H9 (cell line): ENCODE measurements around the gene TBC1D22A. TPM values are rescaled to one million over a fixed set of nuclear protein-coding genes. Genes with fewer than 3 reads are reported as not detected.
A peak's percentile ranks its signal among the peaks of the same experiment; 100 is the strongest.

Experiments used
- DNase-seq: peaks from one replicate; pipeline ENCODE4 v3.0.0-alpha.2; 2017
- H2AFZ ChIP-seq: one replicate; pipeline ENCODE4 v1.6.1; 2013; ENCODE audit warnings: mild to moderate bottlenecking, low read length, control low read depth, moderate library complexity
- H2AK5ac ChIP-seq: 2 replicates; pipeline ENCODE4 v1.6.1; 2013; ENCODE audit warnings: low read length, control low read depth, mixed read lengths; ENCODE audit not compliant: insufficient read length
- H2BK120ac ChIP-seq: one replicate; pipeline ENCODE4 v1.6.1; 2013; ENCODE audit warnings: low read depth, mild to moderate bottlenecking, low read length, control low read depth, inconsistent platforms; ENCODE audit not compliant: poor library complexity, severe bottlenecking
- H2BK12ac ChIP-seq: 2 replicates; pipeline ENCODE4 v1.6.1; 2013; ENCODE audit warnings: low read length, control low read depth, mixed read lengths, low read depth; ENCODE audit not compliant: insufficient read length
- H2BK15ac ChIP-seq: 2 replicates; pipeline ENCODE4 v1.6.1; 2013; ENCODE audit warnings: low read depth, low read length, control low read depth
- H2BK20ac ChIP-seq: one replicate; pipeline ENCODE4 v1.6.1; 2013; ENCODE audit warnings: low read depth, mild to moderate bottlenecking, low read length, control low read depth, inconsistent platforms; ENCODE audit not compliant: poor library complexity, severe bottlenecking
- H2BK5ac ChIP-seq: 2 replicates; pipeline ENCODE4 v1.6.1; 2013; ENCODE audit warnings: low read length, control low read depth, mixed read lengths; ENCODE audit not compliant: insufficient read length
- H3K14ac ChIP-seq: 2 replicates; pipeline ENCODE4 v1.6.1; 2013; ENCODE audit warnings: low read length, control low read depth; ENCODE audit not compliant: insufficient read depth
- H3K18ac ChIP-seq: 2 replicates; pipeline ENCODE4 v1.6.1; 2013; ENCODE audit warnings: low read depth, mild to moderate bottlenecking, mixed read lengths, low read length, control low read depth; ENCODE audit not compliant: insufficient read length
- H3K23ac ChIP-seq: 2 replicates; pipeline ENCODE4 v1.6.1; 2013; ENCODE audit warnings: low read length, control low read depth, mixed read lengths, low read depth; ENCODE audit not compliant: insufficient read length
- H3K23me2 ChIP-seq: 2 replicates; pipeline ENCODE4 v1.6.1; 2013; ENCODE audit warnings: low read depth, mild to moderate bottlenecking, mixed read lengths, low read length, control low read depth; ENCODE audit not compliant: insufficient read length, poor library complexity, severe bottlenecking
- H3K27ac ChIP-seq: 2 replicates; pipeline ENCODE4 v1.5.1; 2013; ENCODE audit warnings: low read length, control low read depth, mixed read lengths, low read depth; ENCODE audit not compliant: insufficient read length
- H3K27me3 ChIP-seq: 2 replicates; pipeline ENCODE4 v1.6.1; 2013; ENCODE audit warnings: low read length, control low read depth, inconsistent platforms; ENCODE audit not compliant: insufficient read depth
- H3K4ac ChIP-seq: 2 replicates; pipeline ENCODE4 v1.6.1; 2013; ENCODE audit warnings: low read depth, mild to moderate bottlenecking, control low read depth, inconsistent platforms, low read length, moderate library complexity
- H3K4me1 ChIP-seq: 2 replicates; pipeline ENCODE4 v1.6.1; 2013; ENCODE audit warnings: low read length, control low read depth, inconsistent platforms; ENCODE audit not compliant: insufficient read depth
- H3K4me2 ChIP-seq: 2 replicates; pipeline ENCODE4 v1.6.1; 2013; ENCODE audit warnings: low read length, control low read depth, mixed read lengths; ENCODE audit not compliant: insufficient read length, insufficient read depth
- H3K56ac ChIP-seq: 2 replicates; pipeline ENCODE4 v1.6.1; 2013; ENCODE audit warnings: low read depth, mild to moderate bottlenecking, mixed read lengths, low read length, control low read depth; ENCODE audit not compliant: insufficient read length
- H3K79me1 ChIP-seq: 2 replicates; pipeline ENCODE4 v1.6.1; 2013; ENCODE audit warnings: low read depth, mild to moderate bottlenecking, moderate library complexity, low read length, control low read depth, inconsistent platforms; ENCODE audit not compliant: insufficient read depth, poor library complexity, severe bottlenecking
- H3K79me2 ChIP-seq: 2 replicates; pipeline ENCODE4 v1.6.1; 2013; ENCODE audit warnings: low read length, control low read depth, inconsistent platforms; ENCODE audit not compliant: insufficient read depth
- H3K9ac ChIP-seq: 2 replicates; pipeline ENCODE4 v1.6.1; 2013; ENCODE audit warnings: low read length, control low read depth, mixed read lengths; ENCODE audit not compliant: insufficient read length; ENCODE audit errors: extremely low read depth
- H3K9me3 ChIP-seq: one replicate; pipeline ENCODE4 v1.6.1; 2013; ENCODE audit warnings: low read depth, low read length, inconsistent platforms; ENCODE audit not compliant: control insufficient read depth
- H3T11ph ChIP-seq: one replicate; pipeline ENCODE4 v1.6.1; 2013; ENCODE audit warnings: mild to moderate bottlenecking, low read length, control low read depth, inconsistent platforms
- H4K20me1 ChIP-seq: one replicate; pipeline ENCODE4 v1.6.1; 2013; ENCODE audit not compliant: control insufficient read depth, insufficient read length, insufficient read depth
- H4K5ac ChIP-seq: 2 replicates; pipeline ENCODE4 v1.6.1; 2013; ENCODE audit warnings: low read depth, mild to moderate bottlenecking, mixed read lengths, low read length, control low read depth; ENCODE audit not compliant: insufficient read length
- H4K8ac ChIP-seq: replicated peaks from 2 replicates; pipeline ENCODE4 v1.6.1; 2013; ENCODE audit warnings: low read length, control low read depth, mixed read lengths, low read depth; ENCODE audit not compliant: insufficient read length
- H4K91ac ChIP-seq: 2 replicates; pipeline ENCODE4 v1.6.1; 2013; ENCODE audit warnings: low read depth, mild to moderate bottlenecking, moderate library complexity, mixed read lengths, low read length, control low read depth; ENCODE audit not compliant: insufficient read length
- H3K27ac Mint-ChIP-seq, 3 experiments: 2 replicates in 2 of 3; 3 replicates in 1 of 3; pipeline ENCODE4 v1.8.0; 2020 to 2021; ENCODE audit warnings: mixed read lengths in 3 of 3, mild to moderate bottlenecking in 1 of 3, moderate library complexity in 1 of 3
- H3K27me3 Mint-ChIP-seq: 2 replicates; pipeline ENCODE4 v1.8.0; 2021; ENCODE audit warnings: low read depth, mild to moderate bottlenecking, moderate library complexity, mixed read lengths
- H3K36me3 Mint-ChIP-seq, 3 experiments: 2 replicates in 2 of 3; 3 replicates in 1 of 3; pipeline ENCODE4 v1.8.0; 2020 to 2021; ENCODE audit warnings: low read depth in 3 of 3, mixed read lengths in 3 of 3; ENCODE audit not compliant: insufficient read depth in 1 of 3
- H3K4me1 Mint-ChIP-seq, 2 experiments: 2 replicates each; pipeline ENCODE4 v1.8.0; 2020; ENCODE audit warnings: mixed read lengths in 2 of 2
- H3K4me3 Mint-ChIP-seq, 2 experiments: 2 replicates in 1 of 2; 3 replicates in 1 of 2; pipeline ENCODE4 v1.8.0; 2020 to 2021; ENCODE audit warnings: mild to moderate bottlenecking in 2 of 2, mixed read lengths in 2 of 2, moderate library complexity in 1 of 2
- H3K9me3 Mint-ChIP-seq, 2 experiments: 2 replicates in 1 of 2; 3 replicates in 1 of 2; pipeline ENCODE4 v1.8.0; 2020; ENCODE audit warnings: mild to moderate bottlenecking in 2 of 2, mixed read lengths in 2 of 2, moderate library complexity in 1 of 2
- CTCF ChIP-seq: fragments of 200-600 bp; sonication (generic); conservative IDR thresholded peaks from 3 replicates; pipeline ENCODE4 v1.8.0; 2021; ENCODE audit warnings: antibody characterized with exemption, mild to moderate bottlenecking
- WGBS: extraction: QIAGEN DNeasy Blood & Tissue Kit; methylation state at CpG from one replicate; pipeline ENCODE4 v1.1.7; 2013; ENCODE audit warnings: missing lambda C conversion rate, low lambda C conversion rate, mixed read lengths; ENCODE audit not compliant: insufficient read length; ENCODE audit errors: extremely low coverage; 5-methylcytosine and 5-hydroxymethylcytosine counted together
- total RNA-seq: library from RNA; stranded (reverse); gene quantifications from 2 replicates; pipeline ENCODE4 v1.2.1, GENCODE V29; 2021

TBC1D22A gene
- total RNA-seq, 1 experiment from 2014 or later: 20.8 TPM

- no peak overlapping the region for H4K91ac ChIP-seq
- H4K8ac ChIP-seq: no peak overlapping the region
- no peaks in the 10 kb centered on the region for H4K20me1 ChIP-seq
- H3K27ac ChIP-seq: no peak overlapping the region
- no peak overlapping the region for H3K4ac ChIP-seq
- no CpG with 5 or more reads among the region's 3 CpGs for WGBS
- no peak overlapping the region for H2BK120ac ChIP-seq
- H3K9me3 ChIP-seq: no peaks in the 10 kb centered on the region
- H3K4me1 ChIP-seq: no peaks in the 10 kb centered on the region
- no peak overlapping the region for H2BK15ac ChIP-seq
- H3K14ac ChIP-seq: no peak overlapping the region
- Mint-ChIP-seq H3K36me3 (peaks cover 0 to 23% (median 2%) of the 10 kb centered on the region in 3 experiments; a peak in 4 of 7 replicates), H3K9me3 (no peaks in the 10 kb centered on the region), H3K27ac (peak overlapping the region in 1 of 3 experiments; percentile 35; a peak in 3 of 7 replicates), H3K4me3 (no peak overlapping the region), H3K4me1 (peaks cover 8 to 15% of the 10 kb centered on the region in 2 experiments), H3K27me3 (no peaks in the 10 kb centered on the region)
- no peak overlapping the region for H2AK5ac ChIP-seq
- TF ChIP-seq CTCF: no peak
- no peak overlapping the region for H3K56ac ChIP-seq
- no peaks in the 10 kb centered on the region for H3K23me2 ChIP-seq
- H2BK12ac ChIP-seq: no peak overlapping the region
- H3K23ac ChIP-seq: no peak overlapping the region
- H4K5ac ChIP-seq: no peak overlapping the region
- H3K4me2 ChIP-seq: no peak overlapping the region
- no peak overlapping the region for H2AFZ ChIP-seq
- H2BK5ac ChIP-seq: no peak overlapping the region
- H3K79me2 ChIP-seq: no peaks in the 10 kb centered on the region
- H2BK20ac ChIP-seq: no peak overlapping the region
- peaks cover 3% of the 10 kb centered on the region for H3K79me1 ChIP-seq
- H3K9ac ChIP-seq: no peak overlapping the region
- H3T11ph ChIP-seq: no peak overlapping the region
- no peak for DNase-seq
- no peaks in the 10 kb centered on the region for H3K27me3 ChIP-seq
- H3K18ac ChIP-seq: no peak overlapping the region
These were observed 150.9 kb downstream of the TBC1D22A start for GRCh38 chr22:46913351-46913750.
